GM21723 (cell line): Measurements from ENCODE around the gene KRTAP16-1.

Source experiments
- ATAC-seq: cut with Tn5 transposase; IDR thresholded peaks from one replicate; pipeline ENCODE4 v1.9.1; 2021; ENCODE audit warnings: mild to moderate bottlenecking, moderate library complexity; ENCODE audit not compliant: unreplicated experiment

The KRTAP16-1 gene

GRCh38 chr17:41329279-41329948, 20.3 kb upstream of the KRTAP16-1 start:
- ATAC-seq = no peak

GRCh38 chr17:41328207-41328606, 19.1 kb upstream of the KRTAP16-1 start:
- no peak for ATAC-seq

- no peak for ATAC-seq
Measured at GRCh38 chr17:41327411-41328120, 18.5 kb upstream of the KRTAP16-1 start.

GRCh38 chr17:41326173-41327145, 17.4 kb upstream of the KRTAP16-1 start:
- no peak for ATAC-seq

- no peak for ATAC-seq
Measured at GRCh38 chr17:41325611-41326010, 16.5 kb upstream of the KRTAP16-1 start.

GRCh38 chr17:41325126-41325525, 16.0 kb upstream of the KRTAP16-1 start:
- no peak for ATAC-seq

GRCh38 chr17:41324180-41325075, 15.3 kb upstream of the KRTAP16-1 start:
- no peak for ATAC-seq

- ATAC-seq = no peak
Measured at GRCh38 chr17:41322903-41323895, 14.1 kb upstream of the KRTAP16-1 start.

GRCh38 chr17:41322094-41322902, 13.2 kb upstream of the KRTAP16-1 start:
- no peak for ATAC-seq

GRCh38 chr17:41318231-41318630, 9.1 kb upstream of the KRTAP16-1 start:
- no peak for ATAC-seq

GRCh38 chr17:41315814-41316445, 6.8 kb upstream of the KRTAP16-1 start:
- ATAC-seq = no peak

- ATAC-seq = no peak
Measured at GRCh38 chr17:41315204-41315794, 6.2 kb upstream of the KRTAP16-1 start, which contains the start of gene KRTAP17-1. Gene KRTAP17-1 (minus strand): TSS chr17:41315710. CDS start chr17:41315650, 60 bp downstream.

- no peak for ATAC-seq
Measured at GRCh38 chr17:41311111-41311510, 2.0 kb upstream of the KRTAP16-1 start.

- no peak for ATAC-seq
Measured at GRCh38 chr17:41308251-41308917, 725 bp downstream of the KRTAP16-1 start.

GRCh38 chr17:41307647-41308046, 1.5 kb downstream of the KRTAP16-1 start:
- no peak for ATAC-seq

- no peak for ATAC-seq
Measured at GRCh38 chr17:41304091-41304490, 5.0 kb downstream of the KRTAP16-1 start.

- no peak for ATAC-seq
Measured at GRCh38 chr17:41302981-41303380, 6.1 kb downstream of the KRTAP16-1 start.
